ENCODE measurements around the gene IGLL5.

The IGLL5 gene

DNA sequence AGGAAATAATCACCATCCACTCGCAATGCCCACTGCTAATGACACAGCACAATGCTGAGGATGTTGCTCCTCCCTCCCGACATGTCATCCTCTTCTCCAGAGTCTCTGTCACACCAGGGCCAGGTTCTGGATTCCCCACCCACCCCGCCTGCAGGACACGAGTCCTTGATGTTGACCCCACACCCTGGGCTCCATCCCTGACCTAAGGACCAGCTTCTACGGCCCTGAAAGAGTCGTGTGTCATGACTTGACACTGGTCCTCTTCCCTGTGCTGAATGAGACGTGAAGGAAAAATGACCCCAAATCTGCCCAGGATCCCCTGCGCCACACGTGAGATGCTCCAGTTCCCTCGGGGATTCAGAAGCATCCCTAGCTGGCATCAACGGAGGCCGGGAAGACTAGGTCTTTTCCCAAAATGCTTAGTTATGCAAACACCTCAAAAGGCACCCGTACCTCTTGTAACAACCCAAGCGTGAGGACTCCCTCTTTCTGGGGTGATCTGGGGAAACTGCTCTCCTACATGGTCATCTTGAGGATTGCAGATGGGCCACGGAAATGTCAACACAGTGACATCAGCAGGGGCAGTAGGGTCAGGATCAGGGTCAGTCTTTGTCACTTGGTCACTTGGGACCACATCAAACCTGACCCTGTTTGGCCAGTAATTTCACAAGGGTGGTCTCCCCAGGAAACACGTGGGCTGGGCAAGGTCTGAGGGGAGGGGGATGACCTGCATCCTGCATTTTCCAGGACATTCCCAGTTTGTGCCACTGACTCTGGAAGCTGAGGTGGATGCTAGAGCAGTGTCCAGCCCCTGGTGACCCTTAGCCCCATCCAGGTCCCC, 42.0 kb downstream of the IGLL5 start:
- no peaks in the 10 kb centered on the region for H3K9me3 ChIP-seq (ENCODE audit: control insufficient read depth, insufficient read depth, low read depth, low read length)
- POLR2A ChIA-PET, result no interaction called here
- H3K36me3 ChIP-seq (ENCODE audit: control insufficient read depth in 2 of 2, insufficient read depth in 1 of 2, low read length in 2 of 2), result no peaks in the 10 kb centered on the region
- CTCF ChIA-PET, result interaction anchor here (0.8 to 5.1 kb wide), 2 partner anchors 13 to 46 kb away, joined by 3 to 28 read pairs; no protein-coding TSS in a partner anchor
- H3K4me3 ChIP-seq (ENCODE audit: low read depth, low read length), result no peak overlapping the region
- no peak overlapping the region for H3K27ac ChIP-seq (ENCODE audit: extremely low read depth, low read depth, low read length)
- no peaks in the 10 kb centered on the region for H3K4me1 ChIP-seq (ENCODE audit: control insufficient read depth, insufficient read depth, low read length)
- TF ChIP-seq ZNF10 (tag by site-specific recombination; IDR thresholded peaks at IDR 0.05), result no peak
- TF ChIP-seq, protein P1, sequence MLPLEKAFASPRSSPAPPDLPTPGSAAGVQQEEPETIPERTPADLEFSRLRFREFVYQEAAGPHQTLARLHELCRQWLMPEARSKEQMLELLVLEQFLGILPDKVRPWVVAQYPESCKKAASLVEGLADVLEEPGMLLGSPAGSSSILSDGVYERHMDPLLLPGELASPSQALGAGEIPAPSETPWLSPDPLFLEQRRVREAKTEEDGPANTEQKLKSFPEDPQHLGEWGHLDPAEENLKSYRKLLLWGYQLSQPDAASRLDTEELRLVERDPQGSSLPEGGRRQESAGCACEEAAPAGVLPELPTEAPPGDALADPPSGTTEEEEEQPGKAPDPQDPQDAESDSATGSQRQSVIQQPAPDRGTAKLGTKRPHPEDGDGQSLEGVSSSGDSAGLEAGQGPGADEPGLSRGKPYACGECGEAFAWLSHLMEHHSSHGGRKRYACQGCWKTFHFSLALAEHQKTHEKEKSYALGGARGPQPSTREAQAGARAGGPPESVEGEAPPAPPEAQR (tag by site-specific recombination; IDR thresholded peaks at IDR 0.05), result no peak
- no peak for TF ChIP-seq ZNF791 (tag by site-specific recombination; IDR thresholded peaks at IDR 0.05)
- TF ChIP-seq MZF1 (tag by site-specific recombination; IDR thresholded peaks at IDR 0.05; ENCODE audit: borderline replicate concordance), result no peak
- no peak for TF ChIP-seq ZNF529 (tag by site-specific recombination; IDR thresholded peaks at IDR 0.05; ENCODE audit: insufficient replicate concordance)
- TF ChIP-seq ZNF555 (tag by site-specific recombination; conservative IDR thresholded peaks at IDR 0.05), result no peak
- TF ChIP-seq, protein P2, sequence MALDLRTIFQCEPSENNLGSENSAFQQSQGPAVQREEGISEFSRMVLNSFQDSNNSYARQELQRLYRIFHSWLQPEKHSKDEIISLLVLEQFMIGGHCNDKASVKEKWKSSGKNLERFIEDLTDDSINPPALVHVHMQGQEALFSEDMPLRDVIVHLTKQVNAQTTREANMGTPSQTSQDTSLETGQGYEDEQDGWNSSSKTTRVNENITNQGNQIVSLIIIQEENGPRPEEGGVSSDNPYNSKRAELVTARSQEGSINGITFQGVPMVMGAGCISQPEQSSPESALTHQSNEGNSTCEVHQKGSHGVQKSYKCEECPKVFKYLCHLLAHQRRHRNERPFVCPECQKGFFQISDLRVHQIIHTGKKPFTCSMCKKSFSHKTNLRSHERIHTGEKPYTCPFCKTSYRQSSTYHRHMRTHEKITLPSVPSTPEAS (tag by site-specific recombination; IDR thresholded peaks at IDR 0.05), result no peak
- TF ChIP-seq ZNF660 (tag by site-specific recombination; IDR thresholded peaks at IDR 0.05), result no peak
- no peak for TF ChIP-seq ZNF16 (tag by site-specific recombination; IDR thresholded peaks at IDR 0.05; ENCODE audit: low read depth)
- TF ChIP-seq, protein P3, sequence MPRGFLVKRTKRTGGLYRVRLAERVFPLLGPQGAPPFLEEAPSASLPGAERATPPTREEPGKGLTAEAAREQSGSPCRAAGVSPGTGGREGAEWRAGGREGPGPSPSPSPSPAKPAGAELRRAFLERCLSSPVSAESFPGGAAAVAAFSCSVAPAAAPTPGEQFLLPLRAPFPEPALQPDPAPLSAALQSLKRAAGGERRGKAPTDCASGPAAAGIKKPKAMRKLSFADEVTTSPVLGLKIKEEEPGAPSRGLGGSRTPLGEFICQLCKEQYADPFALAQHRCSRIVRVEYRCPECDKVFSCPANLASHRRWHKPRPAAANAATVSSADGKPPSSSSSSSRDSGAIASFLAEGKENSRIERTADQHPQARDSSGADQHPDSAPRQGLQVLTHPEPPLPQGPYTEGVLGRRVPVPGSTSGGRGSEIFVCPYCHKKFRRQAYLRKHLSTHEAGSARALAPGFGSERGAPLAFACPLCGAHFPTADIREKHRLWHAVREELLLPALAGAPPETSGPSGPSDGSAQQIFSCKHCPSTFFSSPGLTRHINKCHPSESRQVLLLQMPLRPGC (tag by site-specific recombination; IDR thresholded peaks at IDR 0.05), result no peak
- no peak for TF ChIP-seq ZNF169 (tag by site-specific recombination; IDR thresholded peaks at IDR 0.05)
- no peak for TF ChIP-seq ZNF354C (tag by site-specific recombination; IDR thresholded peaks at IDR 0.05; ENCODE audit: borderline replicate concordance, low read depth)
- TF ChIP-seq ZSCAN23 (tag by site-specific recombination; IDR thresholded peaks at IDR 0.05), result no peak
- TF ChIP-seq ZSCAN16 (tag by site-specific recombination; IDR thresholded peaks at IDR 0.05), result no peak
- no peak for TF ChIP-seq ZFHX2 (tag by site-specific recombination; conservative IDR thresholded peaks at IDR 0.05)
- TF ChIP-seq ZNF121 (tag by site-specific recombination; IDR thresholded peaks at IDR 0.05), result no peak
- TF ChIP-seq ZBTB17 (tag by site-specific recombination; IDR thresholded peaks at IDR 0.05), result no peak

DNA sequence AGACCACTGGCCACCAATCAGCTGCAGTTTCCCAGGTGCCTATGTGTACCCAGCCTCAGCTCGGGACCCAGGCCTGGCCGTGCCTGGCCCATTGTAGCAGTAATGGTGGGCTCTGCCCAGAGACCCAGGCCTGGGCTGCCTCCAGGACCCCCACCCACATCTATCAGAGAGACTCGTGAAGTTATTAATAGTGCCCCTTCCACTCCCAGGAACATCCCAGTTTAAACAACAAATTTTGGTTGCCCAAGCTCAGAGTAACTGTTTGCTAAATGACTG, 42.5 kb downstream of the IGLL5 start:
- Histone ChIP-seq H3K36me3 (ENCODE audit: control insufficient read depth in 2 of 2, insufficient read depth in 1 of 2, low read length in 2 of 2) (no peaks in the 10 kb centered on the region), H3K27ac (ENCODE audit: extremely low read depth, low read depth, low read length) (no peak overlapping the region), H3K4me1 (ENCODE audit: control insufficient read depth, insufficient read depth, low read length) (no peaks in the 10 kb centered on the region), H3K4me3 (ENCODE audit: low read depth, low read length) (no peak overlapping the region), H3K9me3 (ENCODE audit: control insufficient read depth, insufficient read depth, low read depth, low read length) (no peaks in the 10 kb centered on the region)
- CTCF ChIA-PET, result interaction anchor here (0.7 to 5.1 kb wide), 2 partner anchors 13 to 201 kb away, joined by 3 to 28 read pairs; no protein-coding TSS in a partner anchor
- POLR2A ChIA-PET, result no interaction called here
- no peak for TF ChIP-seq ZNF266 (tag by site-specific recombination; IDR thresholded peaks at IDR 0.05; ENCODE audit: low read depth)
- no peak for TF ChIP-seq ZNF596 (tag by site-specific recombination; IDR thresholded peaks at IDR 0.05)
- no peak for TF ChIP-seq YY1 (tag by site-specific recombination; IDR thresholded peaks at IDR 0.05)
- TF ChIP-seq, protein P1 (tag by site-specific recombination; IDR thresholded peaks at IDR 0.05), result no peak
- no peak for TF ChIP-seq ZNF664 (tag by site-specific recombination; IDR thresholded peaks at IDR 0.05)
- no peak for TF ChIP-seq ZNF514 (tag by site-specific recombination; IDR thresholded peaks at IDR 0.05)
- TF ChIP-seq ZNF624 (tag by site-specific recombination; IDR thresholded peaks at IDR 0.05), result no peak
- TF ChIP-seq ZNF677 (tag by site-specific recombination; IDR thresholded peaks at IDR 0.05), result no peak
- TF ChIP-seq, protein P4, sequence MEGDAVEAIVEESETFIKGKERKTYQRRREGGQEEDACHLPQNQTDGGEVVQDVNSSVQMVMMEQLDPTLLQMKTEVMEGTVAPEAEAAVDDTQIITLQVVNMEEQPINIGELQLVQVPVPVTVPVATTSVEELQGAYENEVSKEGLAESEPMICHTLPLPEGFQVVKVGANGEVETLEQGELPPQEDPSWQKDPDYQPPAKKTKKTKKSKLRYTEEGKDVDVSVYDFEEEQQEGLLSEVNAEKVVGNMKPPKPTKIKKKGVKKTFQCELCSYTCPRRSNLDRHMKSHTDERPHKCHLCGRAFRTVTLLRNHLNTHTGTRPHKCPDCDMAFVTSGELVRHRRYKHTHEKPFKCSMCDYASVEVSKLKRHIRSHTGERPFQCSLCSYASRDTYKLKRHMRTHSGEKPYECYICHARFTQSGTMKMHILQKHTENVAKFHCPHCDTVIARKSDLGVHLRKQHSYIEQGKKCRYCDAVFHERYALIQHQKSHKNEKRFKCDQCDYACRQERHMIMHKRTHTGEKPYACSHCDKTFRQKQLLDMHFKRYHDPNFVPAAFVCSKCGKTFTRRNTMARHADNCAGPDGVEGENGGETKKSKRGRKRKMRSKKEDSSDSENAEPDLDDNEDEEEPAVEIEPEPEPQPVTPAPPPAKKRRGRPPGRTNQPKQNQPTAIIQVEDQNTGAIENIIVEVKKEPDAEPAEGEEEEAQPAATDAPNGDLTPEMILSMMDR (tag by site-specific recombination; IDR thresholded peaks at IDR 0.05), result no peak
- TF ChIP-seq ZNF433 (tag by site-specific recombination; IDR thresholded peaks at IDR 0.05; ENCODE audit: low read depth), result no peak
- no peak for TF ChIP-seq ZSCAN30 (tag by site-specific recombination; IDR thresholded peaks at IDR 0.05)
- TF ChIP-seq ZNF140 (tag by site-specific recombination; IDR thresholded peaks at IDR 0.05), result no peak
- TF ChIP-seq PRDM1 (tag by site-specific recombination; IDR thresholded peaks at IDR 0.05), result no peak
